GM23248 (cell line): ENCODE data around the gene CRTAC1. TPM values are rescaled to one million over a fixed set of nuclear protein-coding genes. Genes with fewer than 3 reads are reported as not detected.

Source experiments
- DNase-seq: peaks from one replicate; pipeline ENCODE4 v3.0.0-alpha.2; 2015
- H2AFZ ChIP-seq: fragments of 200-600 bp; sonication (generic); 2 replicates; pipeline ENCODE4 v1.6.1; 2016; ENCODE audit warnings: antibody characterized with exemption
- H3F3A ChIP-seq: fragments of 200-600 bp; sonication (generic); 2 replicates; pipeline ENCODE4 v1.6.1; 2016; ENCODE audit warnings: mild to moderate bottlenecking, antibody characterized with exemption, mixed run types; ENCODE audit not compliant: insufficient read depth
- H3K27ac ChIP-seq: fragments of 200-600 bp; sonication (generic); 2 replicates; pipeline ENCODE4 v1.5.1; 2016; ENCODE audit warnings: mild to moderate bottlenecking
- H3K27me3 ChIP-seq: fragments of 200-600 bp; sonication (generic); replicated peaks from 2 replicates; pipeline ENCODE4 v1.6.1; 2016; ENCODE audit warnings: mild to moderate bottlenecking; ENCODE audit not compliant: insufficient read depth
- H3K36me3 ChIP-seq: fragments of 200-600 bp; sonication (generic); 2 replicates; pipeline ENCODE4 v1.6.1; 2016; ENCODE audit warnings: low read depth, mild to moderate bottlenecking
- H3K4me1 ChIP-seq: fragments of 200-600 bp; sonication (generic); 2 replicates; pipeline ENCODE4 v1.6.1; 2016; ENCODE audit warnings: mild to moderate bottlenecking; ENCODE audit not compliant: insufficient read depth
- H3K4me2 ChIP-seq: fragments of 200-600 bp; sonication (generic); one replicate; pipeline ENCODE4 v1.6.1; 2016; ENCODE audit warnings: mild to moderate bottlenecking; ENCODE audit not compliant: unreplicated experiment
- H3K4me3 ChIP-seq: fragments of 200-600 bp; sonication (generic); 2 replicates; pipeline ENCODE4 v1.5.1; 2016; ENCODE audit warnings: mild to moderate bottlenecking
- H3K79me2 ChIP-seq: fragments of 200-600 bp; sonication (generic); 2 replicates; pipeline ENCODE4 v1.6.1; 2016; ENCODE audit warnings: mild to moderate bottlenecking; ENCODE audit not compliant: insufficient read depth
- H3K9ac ChIP-seq: fragments of 200-600 bp; sonication (generic); 2 replicates; pipeline ENCODE4 v1.6.1; 2016; ENCODE audit warnings: mild to moderate bottlenecking
- H3K9me2 ChIP-seq: fragments of 200-600 bp; sonication (generic); 2 replicates; pipeline ENCODE4 v1.6.1; 2016; ENCODE audit warnings: mixed run types, mild to moderate bottlenecking, moderate library complexity; ENCODE audit not compliant: insufficient read depth
- H3K9me3 ChIP-seq: fragments of 200-600 bp; sonication (generic); one replicate; pipeline ENCODE4 v1.6.1; 2017; ENCODE audit warnings: low read depth
- H4K20me1 ChIP-seq: fragments of 200-600 bp; sonication (generic); 2 replicates; pipeline ENCODE4 v1.6.0; 2016; ENCODE audit not compliant: insufficient read depth
- EZH2 ChIP-seq: fragments of 200-600 bp; sonication (generic); IDR thresholded peaks from 2 replicates; pipeline ENCODE4 v1.6.1; 2018; ENCODE audit warnings: antibody characterized with exemption, mild to moderate bottlenecking; ENCODE audit not compliant: insufficient read depth, poor library complexity, severe bottlenecking
- EZH2phosphoT487 ChIP-seq: fragments of 200-600 bp; sonication (generic); IDR thresholded peaks from 2 replicates; pipeline ENCODE4 v1.6.1; 2018; ENCODE audit warnings: antibody characterized with exemption, moderate library complexity, mild to moderate bottlenecking, low read depth; ENCODE audit not compliant: insufficient read depth
- WGBS, 2 experiments: methylation state at CpG; one replicate each; pipeline ENCODE4 v1.1.6; 2015 to 2017; ENCODE audit warnings: low lambda C conversion rate in 2 of 2, low coverage in 1 of 2; ENCODE audit errors: missing lambda C conversion rate in 2 of 2; 5-methylcytosine and 5-hydroxymethylcytosine counted together
- in situ Hi-C: fragments of 300-500 bp; cut with MboI; formaldehyde crosslinking; loops from 2 replicates; pipeline ENCODE4 v1.15.0; 2020
- polyA plus RNA-seq: library from polyadenylated mRNA; unstranded; fragments of >200 nt; fragmentation: Nextera tagmentation; extraction: Ambion mirVana; gene quantifications from 2 replicates; pipeline ENCODE4 v1.2.1, GENCODE V29; 2016
- small RNA-seq: library from RNA; depleted of rRNA; stranded (forward); fragments of <200 nt; gene quantifications from one replicate; pipeline ENCODE3, GENCODE V24; 2014; ENCODE audit warnings: low read depth, low replicate concordance
- total RNA-seq: library from RNA; depleted of rRNA; stranded (reverse); fragments of >200 nt; shearing (Covaris generic); gene quantifications from 2 replicates; pipeline ENCODE4 v1.2.3, GENCODE V29; 2014; rRNA removed

Gene CRTAC1
- total and polyA plus RNA-seq, 2 experiments from 2014 or later: not detected

DNA sequence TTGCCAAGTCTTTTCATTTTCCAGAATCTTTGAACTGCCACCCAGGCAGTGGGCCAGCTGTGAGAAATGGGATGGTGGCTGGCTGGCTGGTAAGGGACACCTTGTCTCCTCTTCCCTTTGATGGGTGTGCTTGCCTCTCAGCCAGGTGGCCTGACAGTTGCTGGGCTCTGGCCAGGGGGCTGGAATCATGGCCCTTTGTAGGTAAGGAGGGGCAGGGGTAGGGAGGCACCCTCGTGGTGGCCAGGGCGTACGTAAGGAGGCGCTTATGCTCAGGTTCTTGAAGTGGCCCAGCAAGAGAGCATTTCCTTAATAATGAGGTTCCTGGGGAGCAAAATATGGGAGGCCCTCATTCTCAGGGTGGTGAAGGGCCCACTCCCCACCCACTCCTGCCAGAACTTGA lies 213.8 kb downstream of the CRTAC1 start:
- WGBS, 2 experiments: 36 to 46% methylated on average over 4 of the region's 4 CpGs
- TF ChIP-seq EZH2: no peak
- TF ChIP-seq EZH2phosphoT487: no peak
- H3K79me2 ChIP-seq: no peaks in the 10 kb centered on the region

More for the DNA sequence above, 213.8 kb downstream of the CRTAC1 start:
- no peak overlapping the region for H3K4me3 ChIP-seq
- H3K9me2 ChIP-seq: no peaks in the 10 kb centered on the region
- in situ Hi-C loops: no loop called here
- no peak overlapping the region for H3K4me2 ChIP-seq
- no peak for DNase-seq
- H3K4me1 ChIP-seq: no peaks in the 10 kb centered on the region
- H3K36me3 ChIP-seq: no peaks in the 10 kb centered on the region
- no peak overlapping the region for H2AFZ ChIP-seq
- H3K27me3 ChIP-seq: peaks cover 32% of the 10 kb centered on the region
- no peak overlapping the region for H3K27ac ChIP-seq
- no peaks in the 10 kb centered on the region for H3F3A ChIP-seq
- H3K9me3 ChIP-seq: no peaks in the 10 kb centered on the region
- no peak overlapping the region for H3K9ac ChIP-seq
- H4K20me1 ChIP-seq: no peaks in the 10 kb centered on the region

Small RNAs within 50 kb of the gene (small RNA-seq; reads per million reads assigned to genes)
- gene AL355301.1: not detected

Other genes starting within 250 kb of the CRTAC1 start
- gene GOLGA7B, start 180.8 kb downstream of the CRTAC1 start, total RNA-seq: not detected in 2 replicates
- gene GOLGA7B, start 180.8 kb downstream of the CRTAC1 start, polyA plus RNA-seq: not detected in 2 replicates
- 10.2 and 12.8 TPM in 2 replicates for gene R3HCC1L, start 104.0 kb upstream of the CRTAC1 start, total RNA-seq
- 8.2 and 8.3 TPM in 2 replicates for gene R3HCC1L, start 104.0 kb upstream of the CRTAC1 start, polyA plus RNA-seq
- 496 and 507 TPM in 2 replicates for gene LOXL4, start 237.6 kb upstream of the CRTAC1 start, total RNA-seq
- gene LOXL4, start 237.6 kb upstream of the CRTAC1 start, polyA plus RNA-seq: 319 and 320 TPM in 2 replicates